Esophagus (tissue), 2 donors: Measurements from ENCODE around the gene ITPR2. TPM values are rescaled to one million over a fixed set of nuclear protein-coding genes. Genes with fewer than 3 reads are reported as not detected.

ENCODE experiments used
- H3K27ac ChIP-seq, 2 donors: one replicate each; pipeline ENCODE4 v1.5.1; 2013; ENCODE audit warnings: low read depth in 2 of 2, mild to moderate bottlenecking in 2 of 2, inconsistent platforms in 1 of 2, low read length in 1 of 2, moderate library complexity in 1 of 2
- H3K27me3 ChIP-seq, 2 donors: one replicate each; pipeline ENCODE4 v1.6.1; 2013; ENCODE audit warnings: low read length in 2 of 2, control low read depth in 1 of 2, mild to moderate bottlenecking in 1 of 2; ENCODE audit not compliant: insufficient read depth in 2 of 2, control insufficient read depth in 1 of 2
- H3K36me3 ChIP-seq, 2 donors: one replicate each; pipeline ENCODE4 v1.6.1; 2013; ENCODE audit warnings: low read length in 1 of 2; ENCODE audit not compliant: control insufficient read depth in 2 of 2, insufficient read depth in 2 of 2
- H3K4me1 ChIP-seq, 2 donors: one replicate each; pipeline ENCODE4 v1.6.1; 2013; ENCODE audit warnings: low read length in 1 of 2; ENCODE audit not compliant: control insufficient read depth in 2 of 2, insufficient read depth in 2 of 2
- H3K4me3 ChIP-seq, 2 donors: one replicate each; pipeline ENCODE4 v1.5.1; 2013; ENCODE audit warnings: low read length in 2 of 2, mild to moderate bottlenecking in 2 of 2, low read depth in 1 of 2, moderate library complexity in 1 of 2
- H3K9me3 ChIP-seq, 2 donors: one replicate each; pipeline ENCODE4 v1.6.1; 2013; ENCODE audit warnings: mild to moderate bottlenecking in 2 of 2, low read depth in 1 of 2, low read length in 1 of 2, moderate library complexity in 1 of 2; ENCODE audit not compliant: control insufficient read depth in 2 of 2, insufficient read depth in 1 of 2
- WGBS, 2 donors: extraction: QIAGEN DNeasy Blood & Tissue Kit; methylation state at CpG; one replicate each; pipeline ENCODE4 v1.1.7; 2013; 5-methylcytosine and 5-hydroxymethylcytosine counted together
- polyA plus RNA-seq, 2 donors: library from polyadenylated mRNA; stranded (reverse); fragments of 200-250 nt; gene quantifications; one replicate each; pipeline ENCODE4 v1.2.3, GENCODE V29; 2013
- donor health status: healthy with polysubstance abuse.
- donor health status: Bipolar disorder and iron deficiency.

The ITPR2 gene
- polyA plus RNA-seq, 2 donors, result 4.8 to 5.7 TPM

- WGBS, 2 donors, result 70 to 79% methylated on average over 2 of the region's 2 CpGs
- no peaks in the 10 kb centered on the region for H3K27me3 ChIP-seq
- no peak overlapping the region for H3K27ac ChIP-seq
- no peak overlapping the region for H3K4me3 ChIP-seq
- H3K36me3 ChIP-seq, result no peaks in the 10 kb centered on the region
- no peaks in the 10 kb centered on the region for H3K4me1 ChIP-seq
- H3K9me3 ChIP-seq, result no peaks in the 10 kb centered on the region
Measured at GRCh38 chr12:26636710-26637328, 196.2 kb downstream of the ITPR2 start.

- H3K4me1 ChIP-seq, result no peaks in the 10 kb centered on the region
- no peaks in the 10 kb centered on the region for H3K27me3 ChIP-seq
- WGBS, 2 donors, result 69 to 74% methylated on average over 5 of the region's 5 CpGs
- H3K36me3 ChIP-seq, result no peaks in the 10 kb centered on the region
- no peak overlapping the region for H3K4me3 ChIP-seq
- H3K27ac ChIP-seq, result no peak overlapping the region
- H3K9me3 ChIP-seq, result no peaks in the 10 kb centered on the region
Measured at GRCh38 chr12:26633591-26634210, 199.3 kb downstream of the ITPR2 start.

GRCh38 chr12:26632756-26633155, 200.2 kb downstream of the ITPR2 start:
- Histone ChIP-seq H3K9me3 (no peaks in the 10 kb centered on the region), H3K36me3 (no peaks in the 10 kb centered on the region), H3K27ac (no peak overlapping the region), H3K27me3 (no peaks in the 10 kb centered on the region), H3K4me1 (no peaks in the 10 kb centered on the region), H3K4me3 (no peak overlapping the region)
- WGBS, 2 donors, result 84 to 88% methylated on average over 6 of the region's 6 CpGs

- Histone ChIP-seq H3K9me3 (no peaks in the 10 kb centered on the region), H3K36me3 (no peaks in the 10 kb centered on the region), H3K4me1 (no peaks in the 10 kb centered on the region), H3K27me3 (no peaks in the 10 kb centered on the region), H3K27ac (no peak overlapping the region), H3K4me3 (no peak overlapping the region)
- 95 to 96% methylated on average over 6 of the region's 6 CpGs for WGBS, 2 donors
Measured at GRCh38 chr12:26631846-26632245, 201.1 kb downstream of the ITPR2 start.

- no peak overlapping the region for H3K4me3 ChIP-seq
- no peaks in the 10 kb centered on the region for H3K9me3 ChIP-seq
- H3K27ac ChIP-seq, result no peak overlapping the region
- no peaks in the 10 kb centered on the region for H3K4me1 ChIP-seq
- H3K27me3 ChIP-seq, result no peaks in the 10 kb centered on the region
- H3K36me3 ChIP-seq, result peaks cover 0 to 2% of the 10 kb centered on the region in 2 donors
- 65 to 66% methylated on average over 10 of the region's 10 CpGs for WGBS, 2 donors
Measured at GRCh38 chr12:26630546-26631027, 202.4 kb downstream of the ITPR2 start.

- Histone ChIP-seq H3K4me1 (no peaks in the 10 kb centered on the region), H3K36me3 (peaks cover 0 to 2% of the 10 kb centered on the region in 2 donors), H3K4me3 (no peak overlapping the region), H3K9me3 (no peaks in the 10 kb centered on the region), H3K27ac (no peak overlapping the region), H3K27me3 (no peaks in the 10 kb centered on the region)
- WGBS, 2 donors, result 29 to 40% methylated on average over 1 of the region's 1 CpG
Measured at GRCh38 chr12:26629864-26630263, 203.1 kb downstream of the ITPR2 start.

- Histone ChIP-seq H3K27ac (no peak overlapping the region), H3K4me3 (no peak overlapping the region), H3K36me3 (peaks cover 0 to 2% of the 10 kb centered on the region in 2 donors), H3K27me3 (no peaks in the 10 kb centered on the region), H3K4me1 (no peaks in the 10 kb centered on the region), H3K9me3 (no peaks in the 10 kb centered on the region)
- 56 to 70% methylated on average over 2 of the region's 2 CpGs for WGBS, 2 donors
Measured at GRCh38 chr12:26628234-26628633, 204.8 kb downstream of the ITPR2 start.

GRCh38 chr12:26627335-26627734, 205.7 kb downstream of the ITPR2 start:
- H3K4me3 ChIP-seq, result no peak overlapping the region
- no peaks in the 10 kb centered on the region for H3K4me1 ChIP-seq
- H3K36me3 ChIP-seq, result peaks cover 0 to 2% of the 10 kb centered on the region in 2 donors
- no peaks in the 10 kb centered on the region for H3K9me3 ChIP-seq
- H3K27ac ChIP-seq, result no peak overlapping the region
- 64 to 79% methylated on average over 4 of the region's 4 CpGs for WGBS, 2 donors
- H3K27me3 ChIP-seq, result no peaks in the 10 kb centered on the region

- no peak overlapping the region for H3K27ac ChIP-seq
- no peaks in the 10 kb centered on the region for H3K9me3 ChIP-seq
- 87 to 93% methylated on average over 4 of the region's 4 CpGs for WGBS, 2 donors
- peaks cover 3 to 5% of the 10 kb centered on the region in 2 donors for H3K36me3 ChIP-seq
- H3K27me3 ChIP-seq, result no peaks in the 10 kb centered on the region
- H3K4me3 ChIP-seq, result no peak overlapping the region
- no peaks in the 10 kb centered on the region for H3K4me1 ChIP-seq
Measured at GRCh38 chr12:26623136-26623535, 209.9 kb downstream of the ITPR2 start.

- Histone ChIP-seq H3K9me3 (no peaks in the 10 kb centered on the region), H3K4me1 (no peaks in the 10 kb centered on the region), H3K36me3 (peaks cover 3 to 5% of the 10 kb centered on the region in 2 donors), H3K27ac (no peak overlapping the region), H3K4me3 (no peak overlapping the region), H3K27me3 (no peaks in the 10 kb centered on the region)
- 90 to 91% methylated on average over 5 of the region's 5 CpGs for WGBS, 2 donors
Measured at GRCh38 chr12:26622601-26623000, 210.4 kb downstream of the ITPR2 start.
